ENCODE measurements around the gene COMTD1. TPM values are rescaled to one million over a fixed set of nuclear protein-coding genes. Genes with fewer than 3 reads are reported as not detected.

The COMTD1 gene
- total and polyA plus RNA-seq, 2 experiments from 2014 or later = 8.8 to 12.6 TPM

DNA sequence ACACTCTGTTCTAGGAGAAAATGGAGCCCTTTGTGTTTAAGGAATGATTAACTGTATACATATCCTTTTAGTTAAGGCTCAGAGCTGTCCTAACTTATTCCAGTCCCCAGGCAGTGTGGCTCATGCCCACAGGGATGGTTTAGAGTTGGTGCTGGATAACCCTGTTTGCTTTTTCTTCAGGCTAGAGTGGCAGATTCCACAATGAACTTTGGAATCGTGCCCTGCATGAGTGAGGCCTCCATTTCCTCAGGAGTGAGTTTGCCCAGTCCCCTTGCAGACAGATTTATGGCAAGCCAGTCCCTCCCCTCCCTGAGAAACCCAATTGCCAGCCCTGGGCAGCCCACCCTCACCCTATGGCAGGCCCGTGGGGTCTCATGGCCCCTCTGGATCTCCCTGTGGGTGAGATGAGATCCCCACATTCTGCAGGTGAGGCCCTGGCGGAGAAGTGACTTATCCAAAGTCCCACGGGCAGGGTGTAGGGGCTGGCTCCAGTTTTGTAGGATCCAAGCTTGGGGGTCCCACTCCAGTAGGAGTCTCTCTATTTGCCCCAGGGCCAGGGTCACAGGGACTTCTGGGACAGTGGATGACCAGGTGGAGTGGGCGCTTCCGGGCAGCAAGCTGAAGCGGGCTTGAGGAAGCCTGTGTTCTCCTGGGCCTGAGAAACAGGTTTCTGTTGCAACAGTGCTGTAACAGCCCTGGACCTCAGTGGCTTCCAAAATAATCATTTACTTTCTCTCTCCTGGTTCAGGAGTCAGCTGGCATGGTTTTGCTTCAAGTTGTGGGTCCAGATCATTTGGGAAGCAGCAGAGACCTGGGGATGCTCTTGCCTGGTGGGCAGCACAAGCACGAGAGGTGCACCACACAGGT lies 9.0 kb upstream of the COMTD1 start:
- H3K27me3 ChIP-seq (replicated peaks; ENCODE audit: insufficient read depth) = no peaks in the 10 kb centered on the region
- no peaks in the 10 kb centered on the region for H3K9me3 ChIP-seq (ENCODE audit: low read depth)
- no peaks in the 10 kb centered on the region for H3K4me1 ChIP-seq (ENCODE audit: insufficient read depth)
- H3K4me2 ChIP-seq (ENCODE audit: unreplicated experiment) = no peak overlapping the region
- H3K79me2 ChIP-seq (ENCODE audit: insufficient read depth) = no peaks in the 10 kb centered on the region
- 76 to 83% methylated on average over 8 of the region's 8 CpGs for WGBS, 2 experiments (ENCODE audit: low coverage in 1 of 2, low lambda C conversion rate in 2 of 2, missing lambda C conversion rate in 2 of 2)
- TF ChIP-seq EZH2phosphoT487 (IDR thresholded peaks at IDR 0.05; ENCODE audit: insufficient read depth, low read depth) (no peak), EZH2 (IDR thresholded peaks at IDR 0.05; ENCODE audit: insufficient read depth, poor library complexity, severe bottlenecking) (no peak)
- DNase-seq = no peak
- H2AFZ ChIP-seq = no peak overlapping the region
- H3K36me3 ChIP-seq (ENCODE audit: low read depth) = no peaks in the 10 kb centered on the region
- no peak overlapping the region for H3K9ac ChIP-seq
- no peak overlapping the region for H3K27ac ChIP-seq
- in situ Hi-C loops (cut with MboI) = loop anchor here (25.0 kb wide), 1 partner anchor 982 kb away; no protein-coding TSS in a partner anchor
- H3F3A ChIP-seq (ENCODE audit: insufficient read depth) = no peaks in the 10 kb centered on the region
- no peak overlapping the region for H3K4me3 ChIP-seq
- H4K20me1 ChIP-seq (ENCODE audit: insufficient read depth) = no peaks in the 10 kb centered on the region
- H3K9me2 ChIP-seq (ENCODE audit: insufficient read depth) = no peaks in the 10 kb centered on the region

DNA sequence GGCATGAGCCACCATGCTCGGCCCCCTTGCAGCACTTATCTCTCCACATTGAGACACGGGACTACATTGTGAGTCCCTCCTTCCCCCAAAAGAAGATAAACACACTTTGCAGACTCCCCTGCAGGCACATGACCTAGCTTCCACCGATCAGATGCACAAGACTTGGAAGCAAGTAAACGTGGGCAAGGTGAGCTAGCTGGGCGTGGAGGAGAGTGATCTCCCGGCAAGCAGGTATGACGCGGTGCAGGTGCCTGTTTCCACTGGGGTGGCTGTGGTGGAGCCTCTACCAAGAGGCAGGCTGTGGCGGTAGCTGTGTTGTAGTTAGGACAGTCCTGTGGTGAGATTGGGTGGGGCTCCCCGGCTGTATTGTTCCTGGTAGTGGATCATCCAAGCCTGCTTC lies 7.7 kb upstream of the COMTD1 start:
- Histone ChIP-seq H3K4me3 (no peak overlapping the region), H3K4me1 (ENCODE audit: insufficient read depth) (no peaks in the 10 kb centered on the region), H3F3A (ENCODE audit: insufficient read depth) (no peaks in the 10 kb centered on the region), H2AFZ (no peak overlapping the region), H3K79me2 (ENCODE audit: insufficient read depth) (no peaks in the 10 kb centered on the region), H3K9ac (no peak overlapping the region), H3K27ac (no peak overlapping the region), H3K36me3 (ENCODE audit: low read depth) (no peaks in the 10 kb centered on the region), H4K20me1 (ENCODE audit: insufficient read depth) (no peaks in the 10 kb centered on the region), H3K27me3 (replicated peaks; ENCODE audit: insufficient read depth) (no peaks in the 10 kb centered on the region), H3K9me2 (ENCODE audit: insufficient read depth) (no peaks in the 10 kb centered on the region), H3K4me2 (ENCODE audit: unreplicated experiment) (no peak overlapping the region), H3K9me3 (ENCODE audit: low read depth) (no peaks in the 10 kb centered on the region)
- no peak for TF ChIP-seq EZH2 (IDR thresholded peaks at IDR 0.05; ENCODE audit: insufficient read depth, poor library complexity, severe bottlenecking)
- TF ChIP-seq EZH2phosphoT487 (IDR thresholded peaks at IDR 0.05; ENCODE audit: insufficient read depth, low read depth) = no peak
- in situ Hi-C loops (cut with MboI) = loop anchor here (25.0 kb wide), 1 partner anchor 981 kb away; no protein-coding TSS in a partner anchor
- no peak for DNase-seq
- 88% methylated on average over 10 of the region's 10 CpGs for WGBS, 2 experiments (ENCODE audit: low coverage in 1 of 2, low lambda C conversion rate in 2 of 2, missing lambda C conversion rate in 2 of 2)

DNA sequence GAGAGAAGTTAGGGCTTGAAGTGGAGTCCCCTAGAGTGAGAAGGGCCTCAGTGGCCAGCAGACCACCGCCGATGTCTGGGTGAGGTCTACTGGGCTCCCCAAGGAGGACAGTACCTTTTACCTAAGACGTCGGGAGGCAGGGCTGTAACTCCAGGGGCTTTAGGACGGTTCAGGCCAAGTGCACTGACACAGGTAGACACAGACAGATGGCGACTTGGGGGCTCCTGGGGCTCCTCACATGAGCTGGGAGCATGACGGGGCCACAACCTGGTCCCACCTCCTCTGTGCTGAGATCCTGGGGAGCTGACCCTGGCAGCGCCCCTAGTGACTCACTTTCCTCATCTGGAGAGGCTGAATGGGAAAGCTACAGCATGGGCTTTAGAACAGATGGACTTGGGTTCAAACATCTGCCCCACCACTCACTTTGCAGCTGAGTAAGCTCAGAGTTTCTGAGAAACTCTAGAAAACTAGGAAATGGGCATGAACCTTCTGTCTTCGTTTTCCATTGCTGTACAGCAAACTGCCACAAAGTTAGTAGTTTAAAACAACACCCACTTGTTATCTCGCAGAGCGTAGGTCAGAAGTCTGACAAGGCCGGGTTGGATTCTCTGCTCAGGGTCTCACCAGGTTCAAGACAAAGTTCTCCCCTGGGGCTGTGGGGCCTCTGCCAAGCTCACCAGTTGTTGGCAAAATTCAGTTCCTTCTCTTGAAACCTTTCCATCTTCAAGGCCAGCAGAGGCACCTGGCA lies 4.7 kb upstream of the COMTD1 start:
- TF ChIP-seq EZH2 (IDR thresholded peaks at IDR 0.05; ENCODE audit: insufficient read depth, poor library complexity, severe bottlenecking) (no peak), EZH2phosphoT487 (IDR thresholded peaks at IDR 0.05; ENCODE audit: insufficient read depth, low read depth) (no peak)
- Histone ChIP-seq H3K4me3 (no peak overlapping the region), H3K27ac (no peak overlapping the region), H3K79me2 (ENCODE audit: insufficient read depth) (no peaks in the 10 kb centered on the region), H3F3A (ENCODE audit: insufficient read depth) (no peaks in the 10 kb centered on the region), H3K9me2 (ENCODE audit: insufficient read depth) (no peaks in the 10 kb centered on the region), H3K9ac (no peak overlapping the region), H3K4me1 (ENCODE audit: insufficient read depth) (no peaks in the 10 kb centered on the region), H3K36me3 (ENCODE audit: low read depth) (no peaks in the 10 kb centered on the region), H4K20me1 (ENCODE audit: insufficient read depth) (no peaks in the 10 kb centered on the region), H3K4me2 (ENCODE audit: unreplicated experiment) (no peak overlapping the region), H3K9me3 (ENCODE audit: low read depth) (no peaks in the 10 kb centered on the region), H3K27me3 (replicated peaks; ENCODE audit: insufficient read depth) (no peaks in the 10 kb centered on the region), H2AFZ (no peak overlapping the region)
- no peak for DNase-seq
- in situ Hi-C loops (cut with MboI) = loop anchor here (25.0 kb wide), 1 partner anchor 978 kb away; no protein-coding TSS in a partner anchor
- 89 to 94% methylated on average over 12 of the region's 12 CpGs for WGBS, 2 experiments (ENCODE audit: low coverage in 1 of 2, low lambda C conversion rate in 2 of 2, missing lambda C conversion rate in 2 of 2)

DNA sequence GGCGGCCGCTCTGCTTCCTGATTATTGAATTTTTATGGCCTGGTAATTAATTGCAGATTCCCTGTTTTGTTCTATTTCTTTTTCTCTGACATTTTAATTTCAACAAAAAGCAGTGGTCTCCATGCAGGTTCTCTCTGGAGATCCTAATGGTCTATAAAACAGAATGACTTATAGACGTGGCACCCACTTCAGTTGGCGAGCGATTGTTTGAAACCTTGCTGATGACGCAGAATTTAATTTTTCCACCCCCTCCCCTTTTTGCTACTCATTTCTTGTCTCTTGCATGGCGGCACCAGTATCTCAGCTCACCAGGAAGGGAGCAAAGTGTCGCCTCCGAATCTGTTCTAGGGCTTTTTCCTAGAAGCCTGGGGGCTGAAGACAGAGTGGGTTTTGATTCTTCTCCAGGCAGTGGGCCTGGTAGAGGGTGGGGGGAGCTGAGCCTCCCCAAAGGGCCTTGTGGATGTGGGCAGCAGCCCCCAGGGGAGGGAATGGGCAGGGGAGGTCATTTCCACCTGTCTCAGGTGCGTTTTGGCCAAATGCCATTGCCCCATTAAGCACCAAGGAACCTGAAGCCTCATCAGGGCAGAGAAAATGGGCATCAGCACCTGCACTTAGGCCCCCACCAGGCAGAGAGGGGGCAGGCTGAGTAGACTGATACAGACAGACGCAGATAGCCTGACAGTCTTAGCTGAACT lies 3.5 kb upstream of the COMTD1 start:
- Histone ChIP-seq H3K36me3 (ENCODE audit: low read depth) (no peaks in the 10 kb centered on the region), H3K4me1 (ENCODE audit: insufficient read depth) (0 out of 2 replicates have a peak, but pooled peaks cover 6% of the 10 kb centered on the region), H3K27ac (no peak overlapping the region), H3K4me3 (no peak overlapping the region), H3K9me2 (ENCODE audit: insufficient read depth) (no peaks in the 10 kb centered on the region), H3K9ac (no peak overlapping the region), H3K27me3 (replicated peaks; ENCODE audit: insufficient read depth) (no peaks in the 10 kb centered on the region), H3K4me2 (ENCODE audit: unreplicated experiment) (no peak overlapping the region), H3F3A (ENCODE audit: insufficient read depth) (no peaks in the 10 kb centered on the region; the same call in 1 of the 2 replicates), H2AFZ (no peak overlapping the region), H3K9me3 (ENCODE audit: low read depth) (no peaks in the 10 kb centered on the region), H3K79me2 (ENCODE audit: insufficient read depth) (no peaks in the 10 kb centered on the region), H4K20me1 (ENCODE audit: insufficient read depth) (no peaks in the 10 kb centered on the region)
- in situ Hi-C loops (cut with MboI) = loop anchor here (25.0 kb wide), 1 partner anchor 977 kb away; no protein-coding TSS in a partner anchor
- 30 to 41% methylated on average over 10 to 11 of the region's 11 CpGs for WGBS, 2 experiments (ENCODE audit: low coverage in 1 of 2, low lambda C conversion rate in 2 of 2, missing lambda C conversion rate in 2 of 2)
- no peak for DNase-seq
- no peak for TF ChIP-seq EZH2phosphoT487 (IDR thresholded peaks at IDR 0.05; ENCODE audit: insufficient read depth, low read depth)
- no peak for TF ChIP-seq EZH2 (IDR thresholded peaks at IDR 0.05; ENCODE audit: insufficient read depth, poor library complexity, severe bottlenecking)
